Glutamatergic neuron (in vitro differentiated cells): ENCODE measurements around the gene SAMD14. TPM values are rescaled to one million over a fixed set of nuclear protein-coding genes. Genes with fewer than 3 reads are reported as not detected.

Experiments
- DNase-seq: peaks from one replicate; pipeline ENCODE4 v3.0.0; 2022
- H3K27ac Mint-ChIP-seq: one replicate; pipeline ENCODE4 v1.8.0; 2020; ENCODE audit warnings: mild to moderate bottlenecking, mixed read lengths, inconsistent platforms; ENCODE audit not compliant: unreplicated experiment
- H3K27me3 Mint-ChIP-seq: one replicate; pipeline ENCODE4 v1.8.0; 2020; ENCODE audit warnings: mild to moderate bottlenecking, moderate library complexity, mixed read lengths, inconsistent platforms; ENCODE audit not compliant: unreplicated experiment
- H3K36me3 Mint-ChIP-seq: one replicate; pipeline ENCODE4 v1.8.0; 2020; ENCODE audit warnings: mild to moderate bottlenecking, mixed read lengths, inconsistent platforms; ENCODE audit not compliant: unreplicated experiment
- H3K4me1 Mint-ChIP-seq: one replicate; pipeline ENCODE4 v1.8.0; 2020; ENCODE audit warnings: mild to moderate bottlenecking, low read depth, mixed read lengths, inconsistent platforms; ENCODE audit not compliant: unreplicated experiment
- H3K4me3 Mint-ChIP-seq: one replicate; pipeline ENCODE4 v1.8.0; 2020; ENCODE audit warnings: mild to moderate bottlenecking, mixed read lengths, inconsistent platforms; ENCODE audit not compliant: unreplicated experiment
- H3K9me3 Mint-ChIP-seq: one replicate; pipeline ENCODE4 v1.8.0; 2020; ENCODE audit warnings: mild to moderate bottlenecking, moderate library complexity, mixed read lengths, inconsistent platforms; ENCODE audit not compliant: unreplicated experiment
- CTCF ChIP-seq: fragments of 200-600 bp; sonication (generic); IDR thresholded peaks from one replicate; pipeline ENCODE4 v1.5.0; 2021; ENCODE audit not compliant: partially characterized antibody, unreplicated experiment
- total RNA-seq: library from RNA; stranded (reverse); fragmentation: NEBNext Ultra II Directional; extraction: Animal tissue kit (Norgen Biotek cat#: 25700); gene quantifications from one replicate; pipeline ENCODE4 v1.2.1, GENCODE V29; 2021; ENCODE audit not compliant: unreplicated experiment

The SAMD14 gene
- total RNA-seq, 1 donor from 2014 or later: 95.0 TPM

- no peak overlapping the region for H3K4me3 Mint-ChIP-seq
- no peak for TF ChIP-seq CTCF
- peaks cover 14% of the 10 kb centered on the region for H3K4me1 Mint-ChIP-seq
- no peak overlapping the region for H3K27ac Mint-ChIP-seq
- H3K27me3 Mint-ChIP-seq: peaks cover 17% of the 10 kb centered on the region
- H3K9me3 Mint-ChIP-seq: peaks cover 6% of the 10 kb centered on the region
- H3K36me3 Mint-ChIP-seq: no peaks in the 10 kb centered on the region
- DNase-seq: no peak
Measured at GRCh38 chr17:50109785-50110184, 20.2 kb downstream of the SAMD14 start.

DNA sequence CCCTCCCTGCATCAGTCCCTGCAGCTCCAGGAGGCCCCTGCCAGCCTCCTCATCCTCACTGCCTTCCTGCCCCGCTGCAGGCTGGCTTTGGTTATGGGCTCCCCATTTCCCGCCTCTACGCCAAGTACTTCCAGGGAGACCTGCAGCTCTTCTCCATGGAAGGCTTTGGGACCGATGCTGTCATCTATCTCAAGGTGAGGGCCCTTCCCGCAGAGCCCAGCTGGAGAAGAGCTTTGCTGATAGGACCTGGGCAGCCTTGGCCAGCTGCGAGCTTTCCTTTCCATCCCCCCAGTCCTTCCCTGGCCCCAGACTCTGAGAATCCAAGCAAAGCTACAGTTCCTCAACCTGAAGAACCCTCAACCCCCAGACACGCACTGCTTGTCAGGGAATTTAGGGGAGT, 20.8 kb downstream of the SAMD14 start:
- H3K27me3 Mint-ChIP-seq: peaks cover 17% of the 10 kb centered on the region
- H3K9me3 Mint-ChIP-seq: peaks cover 5% of the 10 kb centered on the region
- H3K27ac Mint-ChIP-seq: no peak overlapping the region
- no peaks in the 10 kb centered on the region for H3K36me3 Mint-ChIP-seq
- TF ChIP-seq CTCF: no peak
- no peak overlapping the region for H3K4me3 Mint-ChIP-seq
- DNase-seq: no peak
- peaks cover 14% of the 10 kb centered on the region for H3K4me1 Mint-ChIP-seq

DNA sequence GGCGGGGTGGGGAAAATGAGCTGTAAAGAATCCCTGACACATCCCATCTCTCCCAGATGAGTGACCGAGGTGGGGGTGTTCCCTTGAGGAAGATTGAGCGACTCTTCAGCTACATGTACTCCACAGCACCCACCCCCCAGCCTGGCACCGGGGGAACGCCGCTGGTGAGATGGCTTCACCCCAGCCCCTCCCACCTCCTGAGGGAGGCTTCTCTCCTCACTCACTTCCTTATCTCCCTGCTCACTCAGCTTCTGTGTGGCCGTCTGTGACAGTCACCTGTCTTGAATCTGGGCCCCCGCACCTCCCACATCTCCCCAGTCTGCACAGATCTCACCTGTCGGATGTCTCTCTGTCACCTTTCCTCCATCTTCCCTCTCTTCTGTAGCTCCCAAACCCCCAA, 21.4 kb downstream of the SAMD14 start:
- Mint-ChIP-seq H3K36me3 (no peaks in the 10 kb centered on the region), H3K4me1 (peaks cover 15% of the 10 kb centered on the region), H3K4me3 (no peak overlapping the region), H3K9me3 (peaks cover 5% of the 10 kb centered on the region), H3K27ac (no peak overlapping the region), H3K27me3 (peaks cover 17% of the 10 kb centered on the region)
- no peak for DNase-seq
- no peak for TF ChIP-seq CTCF

GRCh38 chr17:50107790-50108414, 22.1 kb downstream of the SAMD14 start:
- peaks cover 19% of the 10 kb centered on the region for H3K27me3 Mint-ChIP-seq
- peaks cover 19% of the 10 kb centered on the region for H3K4me1 Mint-ChIP-seq
- DNase-seq: no peak
- H3K36me3 Mint-ChIP-seq: no peaks in the 10 kb centered on the region
- no peak for TF ChIP-seq CTCF
- no peak overlapping the region for H3K27ac Mint-ChIP-seq
- H3K9me3 Mint-ChIP-seq: peaks cover 6% of the 10 kb centered on the region
- H3K4me3 Mint-ChIP-seq: no peak overlapping the region

- Mint-ChIP-seq H3K9me3 (peaks cover 7% of the 10 kb centered on the region), H3K27me3 (peaks cover 16% of the 10 kb centered on the region), H3K27ac (no peak overlapping the region), H3K36me3 (no peaks in the 10 kb centered on the region), H3K4me1 (peaks cover 23% of the 10 kb centered on the region), H3K4me3 (no peak overlapping the region)
- no peak for TF ChIP-seq CTCF
- no peak for DNase-seq
Measured at GRCh38 chr17:50106393-50107131, 23.4 kb downstream of the SAMD14 start.
